C4-2B (cell line): ENCODE results near the gene SHISA4.
"Not testable (repeated sequence)": the region's sequence is repeated elsewhere in the genome, so short reads cannot be mapped to it uniquely, and the experiment has no call there.

ENCODE experiments used
- H3K27ac ChIP-seq: fragments of 450-650 bp; 2 replicates; pipeline ENCODE4 v1.5.1; 2017
- ZFX ChIP-seq: fragments of 450-650 bp; IDR thresholded peaks from 2 replicates; pipeline ENCODE4 v1.6.1; 2017
- TF ChIP-seq, protein P1 (sequence below): fragments of 450-650 bp; conservative IDR thresholded peaks from 2 replicates; pipeline ENCODE4 v1.5.1; 2017; ENCODE audit warnings: mild to moderate bottlenecking

SHISA4 gene

GRCh38 chr1:201896951-201897391 lies 8.3 kb downstream of the SHISA4 start:
- TF ChIP-seq, protein P1, sequence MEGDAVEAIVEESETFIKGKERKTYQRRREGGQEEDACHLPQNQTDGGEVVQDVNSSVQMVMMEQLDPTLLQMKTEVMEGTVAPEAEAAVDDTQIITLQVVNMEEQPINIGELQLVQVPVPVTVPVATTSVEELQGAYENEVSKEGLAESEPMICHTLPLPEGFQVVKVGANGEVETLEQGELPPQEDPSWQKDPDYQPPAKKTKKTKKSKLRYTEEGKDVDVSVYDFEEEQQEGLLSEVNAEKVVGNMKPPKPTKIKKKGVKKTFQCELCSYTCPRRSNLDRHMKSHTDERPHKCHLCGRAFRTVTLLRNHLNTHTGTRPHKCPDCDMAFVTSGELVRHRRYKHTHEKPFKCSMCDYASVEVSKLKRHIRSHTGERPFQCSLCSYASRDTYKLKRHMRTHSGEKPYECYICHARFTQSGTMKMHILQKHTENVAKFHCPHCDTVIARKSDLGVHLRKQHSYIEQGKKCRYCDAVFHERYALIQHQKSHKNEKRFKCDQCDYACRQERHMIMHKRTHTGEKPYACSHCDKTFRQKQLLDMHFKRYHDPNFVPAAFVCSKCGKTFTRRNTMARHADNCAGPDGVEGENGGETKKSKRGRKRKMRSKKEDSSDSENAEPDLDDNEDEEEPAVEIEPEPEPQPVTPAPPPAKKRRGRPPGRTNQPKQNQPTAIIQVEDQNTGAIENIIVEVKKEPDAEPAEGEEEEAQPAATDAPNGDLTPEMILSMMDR = no peak
- no peak for TF ChIP-seq ZFX
- no peak overlapping the region for H3K27ac ChIP-seq

DNA sequence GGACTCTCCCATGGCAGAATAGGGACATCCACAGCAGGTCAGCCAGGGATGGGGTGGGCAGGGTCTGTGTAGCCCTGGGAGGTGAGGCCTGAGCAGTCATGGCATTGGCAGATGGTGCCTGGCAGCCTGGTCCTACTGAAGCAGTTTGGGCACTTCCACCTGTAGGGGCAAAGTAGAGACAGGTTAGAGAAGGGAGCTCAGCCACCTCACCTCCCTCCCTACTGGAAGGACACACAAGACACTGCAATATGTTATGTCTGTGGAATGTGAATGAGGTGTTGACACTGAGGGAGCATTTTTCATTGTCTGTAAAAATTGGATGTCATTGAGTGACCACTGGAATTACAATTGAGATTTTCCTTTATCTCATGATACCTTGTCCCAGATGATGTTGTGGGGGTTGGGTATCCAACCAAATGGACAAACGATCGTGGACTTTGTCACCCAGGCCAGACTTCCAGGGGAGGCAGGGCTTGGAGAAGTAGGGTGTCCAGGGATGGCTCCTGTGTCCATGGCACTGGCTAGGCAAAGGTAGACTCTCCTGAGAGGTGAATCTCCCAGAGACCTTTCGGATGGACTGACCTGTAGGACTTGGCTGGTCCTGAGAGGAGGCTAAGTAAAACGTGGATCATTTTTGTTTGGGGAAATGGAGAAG lies 9.7 kb downstream of the SHISA4 start:
- H3K27ac ChIP-seq = no peak overlapping the region
- no peak for TF ChIP-seq ZFX
- TF ChIP-seq, protein P1 = no peak

DNA sequence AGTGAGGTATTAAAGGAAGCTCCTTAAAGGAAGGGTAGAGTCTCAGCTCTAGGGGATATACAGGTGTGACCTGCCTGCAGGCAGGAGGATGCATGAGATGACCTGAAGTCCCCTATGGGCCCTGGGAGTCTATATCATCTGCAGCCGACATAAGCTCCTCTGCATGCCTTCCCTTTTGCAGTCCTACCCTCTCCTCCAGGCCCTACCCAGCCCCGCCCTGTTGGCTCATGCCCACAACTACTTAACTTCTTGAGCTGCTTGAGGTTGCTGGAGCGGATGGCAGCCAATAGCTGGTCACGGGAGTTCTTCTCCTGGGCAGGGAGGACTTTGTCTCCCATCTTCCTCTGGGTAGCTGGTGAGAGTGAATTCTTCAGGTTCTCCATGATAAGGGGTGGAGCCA lies 10.3 kb downstream of the SHISA4 start:
- no peak overlapping the region for H3K27ac ChIP-seq
- TF ChIP-seq ZFX = no peak
- TF ChIP-seq, protein P1 = no peak

DNA sequence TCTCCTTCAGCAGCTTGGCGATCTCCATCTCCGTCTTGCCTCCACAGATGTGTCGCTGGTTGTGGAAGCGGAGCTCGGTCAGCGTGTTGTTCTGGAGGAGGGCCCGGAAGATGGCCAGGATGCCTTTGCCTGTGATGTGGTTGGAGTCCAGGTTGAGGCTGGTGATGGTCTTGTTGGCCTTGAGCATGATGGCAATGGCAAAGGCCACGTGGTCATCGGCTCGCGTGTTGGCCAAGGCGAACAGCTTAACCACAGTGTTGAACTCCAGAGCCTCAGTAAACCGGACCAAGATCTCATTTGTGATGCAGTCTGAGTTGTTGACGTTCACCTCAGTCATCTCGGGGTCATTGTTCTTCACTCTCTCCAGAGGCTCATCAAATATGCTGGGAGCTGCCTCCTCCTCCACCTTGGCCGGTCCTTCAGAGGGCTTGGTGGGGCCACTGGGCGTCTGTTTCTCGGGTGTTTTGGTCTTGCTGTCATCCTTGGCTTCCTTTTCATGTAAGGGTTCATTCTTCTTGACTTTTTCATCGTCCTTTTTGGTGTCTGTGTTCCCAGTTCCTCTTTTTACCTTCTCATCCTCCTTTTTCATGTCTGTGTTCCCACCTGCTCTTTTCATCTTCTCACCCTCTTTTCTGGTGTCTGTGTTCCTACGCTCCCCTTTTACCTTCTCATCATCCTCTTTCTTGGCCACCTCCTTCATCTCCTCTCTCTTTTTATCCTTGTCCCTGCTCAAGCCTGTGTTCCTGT lies 11.2 kb downstream of the SHISA4 start:
- TF ChIP-seq, protein P1 = no peak
- no peak for TF ChIP-seq ZFX
- no peak overlapping the region for H3K27ac ChIP-seq

GRCh38 chr1:201900476-201900875 lies 11.8 kb downstream of the SHISA4 start:
- TF ChIP-seq, protein P1 = no peak
- no peak for TF ChIP-seq ZFX
- no peak overlapping the region for H3K27ac ChIP-seq

DNA sequence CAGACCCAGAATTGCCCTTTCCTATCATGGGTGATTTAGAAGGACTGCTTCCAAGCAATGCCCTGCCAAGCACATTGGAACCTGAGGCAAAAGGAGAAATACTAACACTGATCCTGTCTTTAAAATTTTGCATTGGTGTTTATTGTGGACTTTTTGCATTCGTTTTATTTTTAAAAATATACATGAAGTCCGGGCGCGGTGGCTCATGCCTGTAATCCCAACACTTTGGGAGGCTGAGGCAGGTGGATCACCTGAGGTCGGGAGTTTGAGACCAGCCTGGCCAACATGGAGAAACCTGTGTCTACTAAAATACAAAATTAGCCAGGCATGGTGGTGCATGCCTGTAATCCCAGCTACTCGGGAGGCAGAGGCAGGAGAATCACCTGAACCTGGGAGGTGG lies 12.3 kb downstream of the SHISA4 start:
- not testable (repeated sequence) for H3K27ac ChIP-seq

GRCh38 chr1:201902198-201902597 lies 13.5 kb downstream of the SHISA4 start:
- TF ChIP-seq, protein P1 = no peak
- TF ChIP-seq ZFX = no peak

GRCh38 chr1:201903135-201903534 lies 14.4 kb downstream of the SHISA4 start:
- TF ChIP-seq ZFX = no peak
- TF ChIP-seq, protein P1 = no peak
- H3K27ac ChIP-seq = no peak overlapping the region

More at GRCh38 chr1:201902198-201902597, 13.5 kb downstream of the SHISA4 start:
- no peak overlapping the region for H3K27ac ChIP-seq
